ENCODE results near the gene CAPN12. TPM values are rescaled to one million over a fixed set of nuclear protein-coding genes. Genes with fewer than 3 reads are reported as not detected.
A peak's percentile ranks its signal among the peaks of the same experiment; 100 is the strongest.
"Not testable (repeated sequence)": the region's sequence is repeated elsewhere in the genome, so short reads cannot be mapped to it uniquely, and the experiment has no call there.

CAPN12 gene
- polyA plus RNA-seq, 2 of the 4 experiments (the other 2 are of a cell fraction), result 10.0 to 11.7 TPM

GRCh38 chr19:38788478-38789243, 44.4 kb upstream of the CAPN12 start, which contains the start of gene LGALS7B:
Gene LGALS7B (plus strand): TSS chr19:38789200. CDS start chr19:38789227, 27 bp downstream.
- H3K9me3 ChIP-seq, result no peaks in the 10 kb centered on the region
- H3K4me3 ChIP-seq, result no peak within 1 kb of the TSS
- 77% methylated on average over 12 of the region's 17 CpGs for WGBS (ENCODE audit: missing lambda C conversion rate)
- TF ChIP-seq KDM1A (IDR thresholded peaks at IDR 0.05; ENCODE audit: low read depth) (0 out of 2 replicates have a peak, but pooled peaks have one; percentile 23), NFE2L2 (conservative IDR thresholded peaks at IDR 0.05; ENCODE audit: low read length) (no peak), CHD4 (IDR thresholded peaks at IDR 0.05; ENCODE audit: borderline replicate concordance) (no peak)
- ATAC-seq (peak in 1 of 2 experiments; percentile 12; a peak in 3 of 6 replicates), FAIRE-seq (no peak), DNase-seq (ENCODE audit: low read depth in 1 of 2, low spot score in 1 of 2) (no peak)
- no peak within 1 kb of the TSS for H3K4me2 ChIP-seq
- CTCF ChIA-PET, result interaction anchor here (1.0 to 1.4 kb wide), 2 partner anchors 10 to 19 kb away, joined by 4 read pairs; no protein-coding TSS in a partner anchor
- POLR2A ChIA-PET, result no interaction called here
- peaks cover 21% of the 10 kb centered on the region for H3K4me1 ChIP-seq
- H3K27ac ChIP-seq, result peak within 1 kb of the TSS; percentile 32 to 46; a peak in 5 of 6 replicates

- FAIRE-seq, result peak; percentile 70
- ChIA-PET CTCF (interaction anchor here (0.6 to 3.0 kb wide), 6 partner anchors 8 to 552 kb away, joined by 3 to 22 read pairs (median 4); partner anchors contain the start of genes MRPS12 and SARS2), POLR2A (no interaction called here)
- no peak overlapping the region for H3K4me3 ChIP-seq
- no peak for DNase-seq (ENCODE audit: low read depth in 1 of 2, low spot score in 1 of 2)
- H3K4me2 ChIP-seq, result no peak overlapping the region
- WGBS (ENCODE audit: missing lambda C conversion rate), result 87% methylated on average over 11 of the region's 11 CpGs
- no peaks in the 10 kb centered on the region for H3K9me3 ChIP-seq
- peaks cover 19% of the 10 kb centered on the region for H3K4me1 ChIP-seq
- no peak for ATAC-seq
- TF ChIP-seq CHD4 (IDR thresholded peaks at IDR 0.05; ENCODE audit: borderline replicate concordance) (peak; percentile 79), KDM1A (IDR thresholded peaks at IDR 0.05; ENCODE audit: low read depth) (peak; percentile 72; the same call in 1 of the 2 replicates), NPAS2 (CRISPR knock-in tag; IDR thresholded peaks at IDR 0.05; ENCODE audit: borderline replicate concordance) (no peak)
- peak overlapping the region in 1 of 2 experiments; percentile 29; a peak in 3 of 6 replicates for H3K27ac ChIP-seq
Observed at GRCh38 chr19:38786572-38787265, 42.4 kb upstream of the CAPN12 start.

- DNase-seq (ENCODE audit: low read depth in 1 of 2, low spot score in 1 of 2); H3K4me3 ChIP-seq; H3K9me3 ChIP-seq; H3K4me2 ChIP-seq; ATAC-seq; POLR2A ChIA-PET; FAIRE-seq: not testable (repeated sequence)
- peak in 1 of 2 experiments; percentile 37; a peak in 2 of 4 replicates for TF ChIP-seq CEBPB (IDR thresholded peaks at IDR 0.05)
- WGBS (ENCODE audit: missing lambda C conversion rate), result 86% methylated on average over 3 of the region's 3 CpGs
- H3K27ac ChIP-seq, result peak overlapping the region in 1 of 2 experiments; percentile 37; a peak in 3 of 6 replicates
- peaks cover 19% of the 10 kb centered on the region for H3K4me1 ChIP-seq
- CTCF ChIA-PET, result interaction anchor here (0.6 to 3.0 kb wide), 4 partner anchors 17 to 552 kb away, joined by 3 to 22 read pairs (median 4); no protein-coding TSS in a partner anchor
Observed at GRCh38 chr19:38786061-38786460, 41.8 kb upstream of the CAPN12 start.

- TF ChIP-seq HDAC2 (IDR thresholded peaks at IDR 0.05) (no peak), FOSB (CRISPR knock-in tag; IDR thresholded peaks at IDR 0.05) (no peak), EP300 (IDR thresholded peaks at IDR 0.05) (no peak)
- peaks cover 19% of the 10 kb centered on the region for H3K4me1 ChIP-seq
- no peak overlapping the region for H3K4me2 ChIP-seq
- no peak for ATAC-seq
- no peak for FAIRE-seq
- H3K4me3 ChIP-seq, result no peak overlapping the region
- peak overlapping the region; percentile 22 to 37; a peak in 5 of 6 replicates for H3K27ac ChIP-seq
- POLR2A ChIA-PET, result no interaction called here
- H3K9me3 ChIP-seq, result no peaks in the 10 kb centered on the region
- DNase-seq (ENCODE audit: low read depth in 1 of 2, low spot score in 1 of 2), result no peak
- 90% methylated on average over 7 of the region's 7 CpGs for WGBS (ENCODE audit: missing lambda C conversion rate)
- CTCF ChIA-PET, result interaction anchor here (0.6 to 3.0 kb wide), 3 partner anchors 15 to 149 kb away, joined by 3 to 22 read pairs (median 4); no protein-coding TSS in a partner anchor
Observed at GRCh38 chr19:38785187-38785699, 41.0 kb upstream of the CAPN12 start.

GRCh38 chr19:38784224-38784623, 40.0 kb upstream of the CAPN12 start:
- peak; percentile 80 to 81 for DNase-seq (ENCODE audit: low read depth in 1 of 2, low spot score in 1 of 2)
- POLR2A ChIA-PET, result no interaction called here
- TF ChIP-seq CEBPB (IDR thresholded peaks at IDR 0.05) (peak; percentile 57 to 70; a peak in 3 of 4 replicates), ZC3H11A (IDR thresholded peaks at IDR 0.05) (no peak), CBX2 (IDR thresholded peaks at IDR 0.05; ENCODE audit: borderline replicate concordance, low read depth) (no peak), CHD2 (IDR thresholded peaks at IDR 0.05; ENCODE audit: low read length, partially characterized antibody) (no peak), EHF (CRISPR knock-in tag; IDR thresholded peaks at IDR 0.05) (no peak), GATA3 (IDR thresholded peaks at IDR 0.05; ENCODE audit: borderline replicate concordance) (peak; percentile 90), PHF8 (IDR thresholded peaks at IDR 0.05; ENCODE audit: borderline replicate concordance, low read depth) (no peak), JUNB (IDR thresholded peaks at IDR 0.05) (peak; percentile 28; the same call in 1 of the 2 replicates), POLR2A (IDR thresholded peaks at IDR 0.05; ENCODE audit: low read length) (no peak), ZFP36 (IDR thresholded peaks at IDR 0.05; ENCODE audit: borderline replicate concordance, partially characterized antibody) (no peak), FOSL2 (IDR thresholded peaks at IDR 0.05) (peak; percentile 38), FOSL2 (CRISPR knock-in tag; IDR thresholded peaks at IDR 0.05) (peak; percentile 27; the same call in 1 of the 2 replicates), ZSCAN20 (CRISPR knock-in tag; IDR thresholded peaks at IDR 0.05) (no peak), MAFK (IDR thresholded peaks at IDR 0.05; ENCODE audit: partially characterized antibody) (no peak), HOXB5 (CRISPR knock-in tag; IDR thresholded peaks at IDR 0.05) (no peak), KDM1A (IDR thresholded peaks at IDR 0.05; ENCODE audit: low read depth) (0 out of 2 replicates have a peak, but pooled peaks have one; percentile 1), ESRRA (IDR thresholded peaks at IDR 0.05; ENCODE audit: borderline replicate concordance, low read length) (no peak), CHD4 (IDR thresholded peaks at IDR 0.05; ENCODE audit: borderline replicate concordance) (no peak; the same call in 1 of the 2 replicates), ELK1 (IDR thresholded peaks at IDR 0.05; ENCODE audit: low read depth, low read length) (no peak)

More at GRCh38 chr19:38784224-38784623, 40.0 kb upstream of the CAPN12 start:
- CTCF ChIA-PET, result interaction anchor here (0.6 to 2.1 kb wide), 8 partner anchors 9 to 149 kb away, joined by 3 to 12 read pairs (median 4); partner anchors contain the start of genes MRPS12 and SARS2
- Histone ChIP-seq H3K4me2 (peak overlapping the region; percentile 55), H3K9me3 (no peaks in the 10 kb centered on the region), H3K4me3 (no peak overlapping the region), H3K27ac (peak overlapping the region; percentile 22 to 59), H3K4me1 (peaks cover 19% of the 10 kb centered on the region)
- peak; percentile 96 for FAIRE-seq
- peak; percentile 61; a peak in 4 of 6 replicates for ATAC-seq
- 25% methylated on average over 3 of the region's 3 CpGs for WGBS (ENCODE audit: missing lambda C conversion rate)
